ENCODE measurements around the gene DDA1.
"Not testable (repeated sequence)": the region's sequence is repeated elsewhere in the genome, so short reads cannot be mapped to it uniquely, and the experiment has no call there.

DDA1 gene

DNA sequence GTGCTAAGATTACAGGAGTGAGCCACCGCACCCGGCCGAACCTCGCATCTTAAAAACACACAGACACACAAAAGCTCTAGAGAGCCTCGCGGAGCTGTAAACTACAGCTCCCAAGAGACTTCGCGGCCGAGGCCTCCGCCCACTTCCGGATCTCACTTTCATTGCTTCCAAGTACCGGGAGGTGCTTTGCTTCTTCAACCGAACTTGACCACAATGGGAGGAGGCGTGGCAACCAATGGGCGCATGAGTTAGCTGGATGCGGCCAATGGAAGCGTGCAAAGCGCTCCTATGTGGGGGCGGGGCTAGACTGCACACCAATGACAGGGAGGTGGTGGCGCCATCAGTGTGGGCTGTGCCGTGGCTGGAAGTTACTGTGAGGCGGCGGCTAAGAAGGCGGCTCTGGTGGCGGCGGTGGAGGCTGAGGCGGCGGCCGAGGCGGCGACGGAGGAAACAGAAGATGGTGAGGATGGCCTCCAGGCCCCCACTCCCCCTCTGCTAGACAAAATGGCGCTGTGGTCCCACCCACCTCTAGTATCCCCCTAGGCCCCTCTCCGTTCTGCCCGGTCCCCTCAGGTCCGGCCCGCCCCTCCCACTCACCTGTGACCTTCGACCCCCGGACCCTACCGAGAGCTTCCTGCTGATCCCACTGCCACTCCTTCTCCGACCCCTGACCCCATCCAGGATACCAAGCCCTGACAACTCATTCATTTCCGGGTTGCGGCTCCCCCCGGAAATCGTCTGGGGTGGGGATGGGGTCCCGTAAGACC, at the start of gene DDA1:
DDA1 (plus strand) TSS at position 366 of the 767 bp plus-strand sequence; CDS start at position 458, 92 bp downstream.
- DNase-seq: peak; percentile 99

GRCh38 chr19:17259934-17260333, 49.4 kb upstream of the DDA1 start:
- no peak for DNase-seq

GRCh38 chr19:17260842-17261325, 48.5 kb upstream of the DDA1 start:
- peak; percentile 86 for DNase-seq

DNA sequence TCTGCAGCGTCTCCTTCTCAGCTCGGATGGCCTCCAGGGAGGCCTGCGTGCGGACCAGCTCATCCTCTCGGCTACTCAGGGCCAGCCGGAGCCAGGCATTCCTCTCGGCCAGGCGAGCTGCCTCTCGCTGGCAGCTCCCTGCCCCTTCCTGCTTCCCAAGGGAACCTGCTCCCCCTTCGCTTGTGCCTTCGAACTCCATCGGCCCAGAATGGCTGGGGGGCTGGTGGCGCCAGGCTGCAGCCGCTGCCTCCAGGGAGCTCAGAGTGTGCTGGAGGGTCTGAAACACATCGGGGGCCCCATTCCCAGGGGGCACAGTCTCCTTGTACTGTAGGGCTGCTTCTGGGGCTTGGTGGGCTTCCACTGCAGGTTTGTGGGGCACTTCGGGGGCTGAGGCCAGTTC, 46.8 kb upstream of the DDA1 start:
- no peak for DNase-seq

DNA sequence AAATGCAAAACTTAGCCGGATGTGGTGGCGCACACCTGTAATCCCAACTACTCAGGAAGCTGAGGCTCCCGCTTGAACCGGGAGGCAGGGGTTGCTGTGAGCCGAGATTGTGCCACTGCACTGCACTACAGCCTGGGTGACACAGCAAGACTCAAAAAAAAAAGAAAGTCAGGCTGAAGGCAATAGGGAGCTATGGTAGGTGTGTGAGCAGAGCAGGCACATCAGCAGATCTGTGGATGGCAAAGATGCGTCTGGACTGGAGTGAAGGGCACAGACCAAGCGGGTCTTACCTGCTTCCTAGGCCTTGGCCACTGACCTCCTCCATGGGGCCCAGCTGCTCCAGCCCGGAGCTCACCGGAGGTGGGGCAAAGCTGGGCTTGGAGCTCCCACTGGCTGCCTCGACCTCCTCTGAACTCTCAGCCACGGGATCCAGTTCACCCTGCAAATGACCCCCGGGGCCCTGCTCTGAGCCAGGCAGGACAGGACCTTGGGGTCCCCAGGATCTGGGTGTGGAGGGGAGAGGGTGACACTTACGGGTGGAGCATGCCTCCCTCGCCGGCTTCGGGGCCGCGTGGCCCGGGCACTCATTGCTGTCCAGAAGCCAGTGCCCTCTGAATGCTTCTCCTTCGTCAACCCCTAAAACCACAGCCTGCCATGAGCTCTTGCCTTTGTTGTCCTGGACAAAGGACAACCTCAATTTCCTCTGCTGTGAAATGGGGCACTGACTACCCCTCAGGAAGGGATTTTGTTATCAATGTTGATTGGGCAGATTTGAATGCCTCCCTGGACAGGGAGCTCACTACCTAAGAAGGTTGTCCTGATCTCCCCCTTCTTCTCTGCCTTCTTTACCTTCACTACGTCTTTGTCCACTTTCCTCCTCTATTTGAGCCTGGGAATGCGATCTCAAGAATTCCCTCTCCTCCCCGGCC, 45.4 kb upstream of the DDA1 start:
- DNase-seq: no peak

DNA sequence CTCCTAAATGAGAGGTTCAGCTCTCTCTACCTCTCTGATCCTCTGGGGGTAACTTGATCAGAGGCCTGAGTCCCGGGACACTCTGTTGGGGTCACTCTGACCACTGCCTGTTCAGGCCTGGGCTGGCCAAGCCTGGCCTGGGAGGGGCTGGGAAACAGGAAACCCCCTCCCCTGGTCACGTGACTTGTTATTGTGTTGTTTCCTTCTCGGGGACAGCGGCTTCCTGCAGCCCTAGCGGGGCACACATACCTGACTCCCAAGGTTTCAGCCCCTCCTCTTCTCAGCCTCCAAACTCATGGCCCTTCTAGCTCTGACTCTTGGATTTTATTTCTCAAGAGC, 44.8 kb upstream of the DDA1 start, which contains the start of gene USHBP1:
USHBP1 (minus strand) TSS at position 105 of the 339 bp plus-strand sequence. CDS start 446 bp downstream, outside the sequence.
- DNase-seq: no peak

GRCh38 chr19:17266026-17266425, 43.3 kb upstream of the DDA1 start:
- DNase-seq: no peak

DNA sequence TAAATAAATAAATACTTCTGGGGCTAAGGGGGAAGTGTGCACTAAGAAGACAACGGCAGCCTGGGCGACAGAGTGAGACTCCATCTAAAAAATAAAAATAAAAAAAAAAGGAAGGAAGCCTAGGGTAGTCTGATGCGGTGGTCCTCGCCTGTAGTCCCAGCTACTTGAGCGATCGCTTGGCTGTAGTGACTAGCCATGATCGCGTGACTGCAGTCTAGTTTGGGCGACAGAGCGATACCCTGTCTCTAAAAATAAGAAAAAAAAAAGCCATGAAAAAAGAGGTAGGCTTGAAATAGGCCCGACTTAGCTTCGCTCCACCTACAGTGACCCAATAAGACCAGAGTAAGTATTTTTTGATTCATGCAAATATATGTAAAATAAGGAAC, 42.8 kb upstream of the DDA1 start:
- DNase-seq: no peak

DNA sequence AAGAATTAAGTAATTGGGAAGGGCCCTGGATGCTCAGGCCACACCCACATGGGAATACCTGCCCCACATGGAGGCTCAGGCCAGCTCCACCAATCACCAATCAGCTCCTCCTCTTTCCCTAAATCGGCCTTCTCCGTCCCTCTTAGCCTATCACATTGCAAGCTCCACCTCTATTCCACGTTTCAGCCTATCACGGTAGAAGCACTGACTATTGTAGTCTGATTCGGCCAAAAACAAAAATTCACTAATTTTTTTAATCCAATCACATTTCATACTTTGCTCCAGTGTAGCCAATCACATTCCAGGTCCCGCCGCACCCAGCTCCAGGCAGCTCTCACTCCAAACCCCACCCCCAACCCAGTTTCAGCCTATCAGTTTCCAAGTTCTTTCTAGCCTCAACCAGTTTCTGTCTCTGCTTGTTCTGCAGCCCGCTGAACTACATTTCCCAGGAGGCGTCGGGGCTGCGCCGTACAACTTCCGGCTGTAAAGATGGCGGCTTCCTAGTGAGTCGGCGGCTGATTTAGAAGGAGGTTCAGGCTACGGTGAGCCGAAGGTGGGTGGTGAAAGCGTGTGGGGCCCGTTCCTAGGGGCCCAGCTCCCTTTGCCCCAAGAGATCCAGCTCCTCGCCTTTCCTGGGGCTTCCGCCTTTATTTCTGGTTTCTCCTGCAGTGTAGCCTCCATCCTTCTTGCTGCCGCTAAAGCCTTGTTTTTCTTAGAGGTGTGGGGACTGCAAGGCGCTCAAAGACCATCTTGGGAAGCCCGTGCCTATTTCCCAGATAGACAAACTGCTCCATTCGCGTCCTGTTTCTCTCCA, 42.2 kb upstream of the DDA1 start, which contains the start of gene BABAM1:
BABAM1 (plus strand) TSS at position 469 of the 814 bp plus-strand sequence. CDS start 1,364 bp downstream, outside the sequence.
- peak; percentile 100 for DNase-seq

DNA sequence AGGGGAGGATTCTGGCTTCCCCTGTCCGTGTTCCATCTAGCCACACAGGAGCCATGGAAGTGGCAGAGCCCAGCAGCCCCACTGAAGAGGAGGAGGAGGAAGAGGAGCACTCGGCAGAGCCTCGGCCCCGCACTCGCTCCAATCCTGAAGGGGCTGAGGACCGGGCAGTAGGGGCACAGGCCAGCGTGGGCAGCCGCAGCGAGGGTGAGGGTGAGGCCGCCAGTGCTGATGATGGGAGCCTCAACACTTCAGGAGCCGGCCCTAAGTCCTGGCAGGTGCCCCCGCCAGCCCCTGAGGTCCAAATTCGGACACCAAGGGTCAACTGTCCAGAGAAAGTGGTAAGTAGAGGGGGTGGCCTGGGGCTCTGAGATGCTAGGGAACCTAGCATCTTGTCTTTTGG, 40.6 kb upstream of the DDA1 start:
- DNase-seq: no peak

DNA sequence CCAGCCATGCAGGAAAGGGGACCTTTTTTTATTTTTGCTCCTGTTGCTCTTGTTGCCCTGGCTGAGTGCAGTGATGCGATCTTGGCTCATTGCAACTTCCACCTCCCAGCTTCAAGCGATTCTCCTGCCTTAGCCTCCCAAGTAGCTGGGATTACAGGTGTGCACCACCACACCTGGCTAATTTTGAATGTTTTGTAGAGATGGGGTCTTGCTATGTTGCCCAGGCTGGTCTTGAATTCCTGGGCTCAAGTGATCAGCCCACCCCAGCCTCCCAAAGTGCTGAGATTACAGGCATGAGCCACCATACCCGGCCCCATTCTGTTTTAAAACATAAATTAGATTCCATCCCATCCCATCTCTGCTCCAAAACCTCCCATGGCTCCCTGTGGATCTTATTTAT, 34.5 kb upstream of the DDA1 start:
- not testable (repeated sequence) for DNase-seq

- DNase-seq: no peak
These were observed 33.8 kb upstream of the DDA1 start for GRCh38 chr19:17275441-17276175.

DNA sequence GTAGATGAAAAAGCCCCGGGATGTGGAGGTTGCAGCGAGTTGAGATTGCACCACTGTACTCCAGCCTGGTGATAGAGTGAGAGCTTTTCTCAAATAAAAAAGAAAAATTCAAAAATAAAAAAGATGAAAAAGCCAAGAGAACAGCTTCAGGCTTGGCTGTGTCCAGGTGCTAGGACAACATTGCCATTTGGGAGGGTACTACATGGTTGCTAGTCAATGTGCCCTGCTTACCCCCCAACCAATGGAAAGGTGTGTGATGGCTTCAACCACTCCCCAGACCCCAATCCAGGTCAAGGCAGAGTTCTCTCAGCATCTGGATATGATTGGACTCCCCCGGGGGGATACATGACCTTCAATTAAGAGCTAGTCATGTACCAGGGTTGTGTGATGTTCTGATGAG, 29.9 kb upstream of the DDA1 start:
- DNase-seq: no peak

DNA sequence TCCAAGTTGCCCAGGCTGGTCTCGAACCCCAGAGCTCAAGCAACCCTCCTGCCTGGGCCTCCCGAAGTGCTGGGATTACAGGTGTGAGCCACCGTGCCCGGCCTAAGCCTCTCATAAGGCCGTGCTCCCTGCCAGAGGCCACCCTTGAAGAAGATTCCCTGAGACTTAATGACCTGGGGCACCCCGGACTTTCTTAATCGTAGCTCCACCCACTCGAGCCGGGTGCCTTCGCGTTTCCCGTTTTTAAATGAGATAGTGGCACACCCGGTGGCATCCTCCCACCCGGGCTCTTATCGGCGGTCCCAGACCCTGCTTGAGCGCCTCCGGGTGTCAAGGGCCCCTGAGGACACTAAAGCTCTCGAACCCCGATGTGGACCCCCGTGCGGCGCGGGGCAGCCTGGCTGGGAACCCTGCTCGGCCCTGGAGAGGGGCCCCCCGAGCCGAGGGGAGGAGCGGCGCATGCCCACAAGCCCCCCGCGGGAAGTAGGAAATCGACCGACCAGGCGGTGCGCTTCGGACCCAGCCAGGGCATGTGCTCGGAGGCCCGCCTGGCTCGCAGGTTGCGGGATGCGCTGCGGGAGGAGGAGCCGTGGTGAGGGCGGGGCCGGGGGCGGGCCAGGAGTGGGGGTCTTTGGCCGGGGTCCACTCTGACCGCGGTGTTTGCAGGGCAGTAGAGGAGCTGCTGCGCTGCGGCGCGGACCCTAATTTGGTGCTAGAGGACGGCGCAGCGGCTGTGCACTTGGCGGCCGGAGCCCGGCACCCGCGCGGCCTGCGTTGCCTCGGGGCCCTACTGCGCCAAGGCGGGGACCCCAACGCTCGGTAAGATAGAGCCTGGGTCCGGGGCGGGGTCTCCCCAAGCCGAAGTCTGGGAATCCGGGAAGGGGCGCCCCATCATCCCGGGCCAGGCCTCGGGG, 27.7 kb upstream of the DDA1 start, which contains the start of gene ANKLE1:
ANKLE1 (plus strand) TSS at position 511 of the 914 bp plus-strand sequence; CDS start at position 531, 20 bp downstream.
- no peak for DNase-seq

DNA sequence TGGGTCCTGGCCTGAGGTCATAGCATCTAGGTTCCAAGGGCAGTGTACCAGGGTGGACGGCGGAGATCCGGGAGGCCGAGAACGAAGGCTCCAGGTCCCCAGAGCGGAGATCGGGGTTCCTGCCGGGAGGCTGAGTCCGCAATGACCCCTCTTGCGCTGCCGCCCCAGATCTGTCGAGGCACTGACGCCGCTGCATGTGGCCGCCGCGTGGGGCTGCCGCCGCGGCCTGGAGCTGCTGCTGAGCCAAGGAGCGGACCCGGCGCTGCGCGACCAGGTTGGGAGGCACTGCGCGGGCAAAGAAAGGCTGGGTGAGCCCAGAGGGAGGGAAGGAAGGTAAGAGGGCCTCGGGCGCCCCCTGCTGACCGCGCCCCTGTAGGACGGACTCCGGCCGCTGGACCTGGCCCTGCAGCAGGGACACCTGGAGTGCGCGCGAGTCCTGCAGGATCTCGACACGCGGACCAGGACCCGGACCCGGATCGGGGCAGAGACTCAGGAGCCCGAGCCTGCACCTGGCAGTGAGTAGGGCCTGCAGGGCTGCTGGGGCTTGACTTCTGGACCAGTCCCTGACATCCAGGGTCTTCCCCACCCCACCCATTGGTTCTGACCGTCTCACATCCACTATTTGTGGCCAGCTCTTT, 26.8 kb upstream of the DDA1 start:
- peak; percentile 68 for DNase-seq

DNA sequence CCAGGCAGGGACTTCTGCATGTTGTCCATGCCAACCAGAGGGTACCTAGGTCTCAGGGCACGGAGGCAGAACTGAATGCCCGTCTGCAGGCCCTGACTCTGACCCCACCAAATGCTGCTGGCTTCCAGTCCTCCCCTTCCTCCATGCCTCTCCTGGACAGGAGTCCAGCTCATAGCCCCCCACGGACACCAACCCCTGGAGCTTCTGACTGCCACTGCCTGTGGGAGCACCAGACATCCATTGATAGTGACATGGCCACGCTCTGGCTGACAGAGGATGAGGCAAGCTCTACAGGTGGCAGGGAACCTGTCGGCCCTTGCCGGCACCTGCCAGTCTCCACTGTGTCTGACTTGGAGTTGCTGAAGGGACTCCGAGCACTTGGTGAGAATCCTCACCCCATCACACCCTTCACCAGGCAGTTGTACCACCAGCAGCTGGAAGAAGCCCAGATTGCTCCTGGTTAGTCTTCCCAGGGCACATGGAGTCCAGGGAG, 25.8 kb upstream of the DDA1 start:
- no peak for DNase-seq

- DNase-seq: no peak
These were observed 23.8 kb upstream of the DDA1 start for GRCh38 chr19:17285415-17286135.

DNA sequence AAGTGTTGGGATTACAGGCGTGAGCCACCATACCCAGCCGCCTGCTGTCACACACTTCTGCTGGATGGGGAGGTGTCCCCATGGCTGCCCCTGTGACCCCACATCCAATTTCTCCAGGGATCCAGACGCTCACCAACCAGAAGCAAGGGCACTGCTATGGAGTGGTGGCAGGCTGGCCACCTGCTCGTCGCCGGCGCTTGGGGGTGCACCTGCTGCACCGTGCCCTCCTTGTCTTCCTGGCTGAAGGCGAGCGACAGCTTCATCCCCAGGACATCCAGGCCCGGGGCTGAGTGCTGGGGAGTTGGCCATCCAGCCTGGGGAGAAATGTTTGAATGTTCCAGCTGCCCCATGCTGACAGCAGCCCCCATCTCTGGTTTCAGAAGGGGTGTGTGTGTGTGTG, 23.1 kb upstream of the DDA1 start:
- no peak for DNase-seq

DNA sequence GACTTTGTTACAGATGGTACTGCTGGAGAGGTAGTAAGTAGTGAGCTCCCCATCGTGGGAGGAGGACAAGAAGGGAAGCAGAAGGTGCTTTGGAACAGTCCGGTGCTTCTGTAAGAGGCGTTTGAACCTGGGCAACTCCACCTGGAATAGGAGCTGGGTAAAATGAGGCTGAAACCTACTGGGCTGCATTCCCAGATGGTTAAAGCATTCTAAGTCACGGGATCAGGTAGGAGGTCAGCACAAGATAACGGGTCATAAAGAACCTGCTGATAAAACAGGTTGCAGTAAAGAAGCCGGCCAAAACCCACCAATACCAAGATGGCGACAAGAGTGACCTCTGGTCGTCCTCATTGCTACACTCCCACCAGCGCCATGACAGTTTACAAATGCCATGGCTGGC, 22.6 kb upstream of the DDA1 start:
- no peak for DNase-seq

Measured in NCI-H2171 treated with DMSO at 0.1 percent for 48 hours (cell line).